Measurements from ENCODE around the gene CTSW.

The CTSW gene

DNA sequence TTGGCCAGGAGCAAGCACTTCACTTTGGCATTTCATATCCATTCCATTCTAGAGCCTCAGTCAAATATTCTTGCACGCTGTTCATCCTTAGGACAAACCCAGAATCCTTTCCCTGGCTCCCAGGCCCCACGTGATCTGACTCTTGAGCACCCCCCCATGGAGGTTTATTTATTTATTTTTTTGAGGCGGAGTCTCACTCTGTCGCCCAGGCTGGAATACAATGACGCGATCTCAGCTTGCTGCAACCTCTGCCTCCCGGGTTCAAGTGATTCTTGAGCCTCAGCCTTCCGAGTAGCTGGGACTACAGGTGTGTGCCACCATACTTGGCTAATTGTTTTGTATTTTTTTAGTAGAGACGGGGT, 52.9 kb downstream of the CTSW start:
- peak; percentile 56 for DNase-seq

Data from hematopoietic multipotent progenitor cell treated with erythropoietin and hydrocortisone succinate and interleukin-3 and kit ligand, for 8 days (in vitro differentiated cells).